K562 (cell line): ENCODE data around the gene CCDC9. TPM values are rescaled to one million over a fixed set of nuclear protein-coding genes. Genes with fewer than 3 reads are reported as not detected.

ENCODE experiments used
- ATF1 ChIP-seq, 2 experiments: fragments of 450-650 bp in 1 of 2; IDR thresholded peaks; 2 replicates each; pipeline ENCODE4 v1.6.1; 2016; ENCODE audit warnings: missing compliant biosample characterization in 1 of 2, missing genetic modification characterization in 1 of 2
- BCOR ChIP-seq: fragments of 450-650 bp; IDR thresholded peaks from 2 replicates; pipeline ENCODE4 v1.6.1; 2016
- CBX5 ChIP-seq: IDR thresholded peaks from 2 replicates; pipeline ENCODE4 v1.6.1; 2014; ENCODE audit warnings: low read depth, borderline replicate concordance
- DPF2 ChIP-seq: fragments of 450-650 bp; IDR thresholded peaks from 2 replicates; pipeline ENCODE4 v1.6.1; 2016
- FOXA3 ChIP-seq, 2 experiments: fragments of 450-650 bp in 1 of 2; sonication (generic) in 1 of 2; formaldehyde crosslinking; IDR thresholded peaks in 1 of 2; conservative IDR thresholded peaks in 1 of 2; 2 replicates each; pipeline versions ENCODE4 v1.4.0 to v1.8.0; 2020 to 2022; ENCODE audit warnings: mild to moderate bottlenecking in 2 of 2, missing genetic modification reagents in 1 of 2
- GMEB1 ChIP-seq: fragments of 250-450 bp; sonication (Bioruptor Pico); IDR thresholded peaks from 2 replicates; pipeline ENCODE4 v1.4.0; 2020; ENCODE audit warnings: mild to moderate bottlenecking
- HES1 ChIP-seq: fragments of 450-650 bp; IDR thresholded peaks from 2 replicates; pipeline ENCODE4 v1.6.1; 2016; ENCODE audit warnings: low read depth, mild to moderate bottlenecking, moderate library complexity
- HNRNPK ChIP-seq: fragments of 200-400 bp; formaldehyde crosslinking; IDR thresholded peaks from one replicate; pipeline ENCODE4 v1.6.1; 2018; ENCODE audit warnings: mild to moderate bottlenecking, low read depth, low read length; ENCODE audit not compliant: poor library complexity, severe bottlenecking
- KDM2B ChIP-seq: fragments of 250-450 bp; sonication (Bioruptor Pico); IDR thresholded peaks from 2 replicates; pipeline ENCODE4 v1.8.0; 2021; ENCODE audit warnings: mild to moderate bottlenecking, moderate library complexity
- KLF16 ChIP-seq: IDR thresholded peaks from 2 replicates; pipeline ENCODE4 v1.6.1; 2016; ENCODE audit warnings: antibody characterized with exemption
- MCM2 ChIP-seq: fragments of 450-650 bp; IDR thresholded peaks from 2 replicates; pipeline ENCODE4 v1.6.1; 2017; ENCODE audit warnings: low read depth, mild to moderate bottlenecking
- NKRF ChIP-seq: fragments of 450-650 bp; IDR thresholded peaks from 2 replicates; pipeline ENCODE4 v1.6.1; 2016; ENCODE audit warnings: borderline replicate concordance
- NR4A1 ChIP-seq, 2 experiments: fragments of 250-450 bp in 1 of 2; fragments of 450-650 bp in 1 of 2; sonication (Bioruptor Pico) in 1 of 2; IDR thresholded peaks; 2 replicates each; pipeline versions ENCODE4 v1.4.0 to v1.6.1; 2016 to 2020; ENCODE audit warnings: mild to moderate bottlenecking in 2 of 2, missing compliant biosample characterization in 1 of 2, missing genetic modification characterization in 1 of 2, moderate library complexity in 1 of 2
- PHF21A ChIP-seq: fragments of 450-650 bp; IDR thresholded peaks from 2 replicates; pipeline ENCODE4 v1.6.1; 2017; ENCODE audit warnings: low read depth, borderline replicate concordance
- SOX6 ChIP-seq: fragments of 450-650 bp; IDR thresholded peaks from 2 replicates; pipeline ENCODE4 v1.6.1; 2014; ENCODE audit warnings: mild to moderate bottlenecking
- SP1 ChIP-seq: sonication (generic); formaldehyde crosslinking; IDR thresholded peaks from 2 replicates; pipeline ENCODE4 v1.8.1; 2022; ENCODE audit warnings: mild to moderate bottlenecking, missing genetic modification reagents
- SP2 ChIP-seq: IDR thresholded peaks from 2 replicates; pipeline ENCODE4 v1.6.1; 2011; ENCODE audit warnings: mild to moderate bottlenecking, low read depth, low read length, moderate library complexity; ENCODE audit not compliant: poor library complexity, severe bottlenecking; ENCODE audit errors: extremely low read depth
- SRSF9 ChIP-seq: fragments of 200-400 bp; formaldehyde crosslinking; IDR thresholded peaks from 2 replicates; pipeline ENCODE4 v1.6.1; 2017; ENCODE audit warnings: low read depth, low read length, borderline replicate concordance
- XRCC5 ChIP-seq: fragments of 200-400 bp; formaldehyde crosslinking; IDR thresholded peaks from 2 replicates; pipeline ENCODE4 v1.6.1; 2017; ENCODE audit warnings: low read depth, mild to moderate bottlenecking, low read length
- ZBTB43 ChIP-seq: sonication (generic); formaldehyde crosslinking; IDR thresholded peaks from 2 replicates; pipeline ENCODE4 v1.8.0; 2023; ENCODE audit warnings: mild to moderate bottlenecking, missing genetic modification reagents
- ZFP30 ChIP-seq: fragments of 250-450 bp; sonication (Bioruptor Pico); IDR thresholded peaks from 2 replicates; pipeline ENCODE4 v1.8.0; 2022; ENCODE audit warnings: moderate library complexity, mild to moderate bottlenecking, inconsistent platforms, borderline replicate concordance
- ZNF121 ChIP-seq: sonication (generic); formaldehyde crosslinking; conservative IDR thresholded peaks from 2 replicates; pipeline ENCODE4 v1.8.0; 2022; ENCODE audit warnings: missing genetic modification reagents
- ZNF224 ChIP-seq: sonication (generic); formaldehyde crosslinking; IDR thresholded peaks from 2 replicates; pipeline ENCODE4 v1.8.0; 2022; ENCODE audit warnings: mild to moderate bottlenecking, missing genetic modification reagents
- ZNF282 ChIP-seq: sonication (generic); formaldehyde crosslinking; IDR thresholded peaks from 2 replicates; pipeline ENCODE4 v1.8.1; 2023; ENCODE audit warnings: missing genetic modification reagents
- ZNF79 ChIP-seq: fragments of 250-450 bp; sonication (Bioruptor Pico); IDR thresholded peaks from 2 replicates; pipeline ENCODE4 v1.4.0; 2020; ENCODE audit warnings: low read depth, mild to moderate bottlenecking, moderate library complexity
- polyA plus RNA-seq, 8 experiments: library from polyadenylated mRNA; depleted of rRNA in 4 of 8; stranded (reverse) in 5 of 8; unstranded in 3 of 8; fragments of >200 nt; fragmentation: Nextera tagmentation in 2 of 8; fragmentation: Illumina TruSeq in 1 of 8; extraction: Ambion mirVana in 2 of 8; extraction: Trizol in 1 of 8; gene quantifications; 2 replicates each; pipeline versions ENCODE4 v1.2.1 to v1.2.3, GENCODE V29; 2011 to 2014; ENCODE audit warnings: inconsistent platforms in 1 of 8, missing spikeins in 1 of 8
- total RNA-seq, 7 experiments: library from RNA; depleted of rRNA in 6 of 7; stranded (reverse); fragments of >200 nt in 6 of 7; fragmentation: Illumina TruSeq in 2 of 7; extraction: Trizol in 2 of 7; gene quantifications; 2 replicates each; pipeline versions ENCODE4 v1.2.1 to v1.2.3, GENCODE V29; 2011 to 2021; ENCODE audit warnings: low replicate concordance in 1 of 7

CCDC9 gene
- total and polyA plus RNA-seq, 9 of the 15 experiments (the other 6 are each of a cell fraction or from before 2014, with no cell fraction given), result 0.23 to 38.6 (median 8.4) TPM

GRCh38 chr19:47296036-47296435, 39.7 kb downstream of the CCDC9 start (continued):
- TF ChIP-seq XRCC5 (0 out of 2 replicates have a peak, but pooled peaks have one; percentile 30), BCOR (peak; percentile 39; the same call in 1 of the 2 replicates), MCM2 (no peak), CBX5 (no peak), ZNF121 (CRISPR knock-in tag) (no peak), SOX6 (no peak), HNRNPK (no peak), ZNF79 (CRISPR knock-in tag) (no peak), KDM2B (no peak), SP1 (no peak), ZFP30 (no peak), GMEB1 (CRISPR knock-in tag) (no peak), ZBTB43 (no peak), KLF16 (no peak), DPF2 (0 out of 2 replicates have a peak, but pooled peaks have one; percentile 12), HES1 (no peak), FOXA3 (CRISPR knock-in tag; conservative IDR thresholded peaks at IDR 0.05 in 1 of 2, IDR thresholded peaks at IDR 0.05 in 1 of 2) (no peak), ZNF224 (CRISPR knock-in tag) (no peak), PHF21A (no peak), NKRF (no peak), SRSF9 (no peak), ATF1 (CRISPR knock-in tag; IDR thresholded peaks at IDR 0.05) (no peak), ATF1 (tag; IDR thresholded peaks at IDR 0.05) (peak; percentile 63), SP2 (no peak), ZNF282 (no peak), NR4A1 (CRISPR knock-in tag; IDR thresholded peaks at IDR 0.05) (no peak), NR4A1 (tag; IDR thresholded peaks at IDR 0.05) (no peak)
